Ramos (cell line): ENCODE measurements around the gene ADAMTS18.

Experiments
- in situ Hi-C: fragments of 300-500 bp; cut with MboI; formaldehyde crosslinking; loops from one replicate; pipeline ENCODE4 v1.14.3; 2022; ENCODE audit warnings: low sequenced_read_pairs; ENCODE audit not compliant: unreplicated experiment

Gene ADAMTS18

DNA sequence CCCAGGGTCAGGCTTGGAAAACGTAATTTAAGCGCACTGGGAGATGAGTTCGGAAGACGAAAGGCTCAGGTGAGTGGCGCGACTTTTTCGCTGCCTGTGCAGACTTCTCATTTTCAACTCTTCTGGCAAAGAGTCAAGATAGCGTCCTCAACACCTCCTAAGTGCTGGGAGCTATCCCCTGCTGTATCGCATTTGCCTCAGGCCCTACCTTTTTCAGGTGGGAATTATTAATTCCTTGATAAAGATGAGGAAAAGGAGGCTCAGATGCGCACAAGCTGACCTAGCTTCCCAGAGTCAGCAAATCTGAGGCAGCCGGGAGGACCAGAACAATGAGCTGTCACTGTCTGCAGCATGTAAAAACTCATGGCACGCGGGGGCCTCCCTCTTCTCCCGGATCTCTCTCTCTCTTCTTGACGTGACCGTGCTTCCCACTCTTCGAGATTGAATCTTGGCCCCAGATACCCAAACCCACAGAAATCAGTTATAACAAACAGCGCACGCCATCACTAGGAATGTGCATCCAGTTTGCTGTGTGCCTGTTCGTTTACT lies 512 bp upstream of the ADAMTS18 start:
- in situ Hi-C loops, result no loop called here

DNA sequence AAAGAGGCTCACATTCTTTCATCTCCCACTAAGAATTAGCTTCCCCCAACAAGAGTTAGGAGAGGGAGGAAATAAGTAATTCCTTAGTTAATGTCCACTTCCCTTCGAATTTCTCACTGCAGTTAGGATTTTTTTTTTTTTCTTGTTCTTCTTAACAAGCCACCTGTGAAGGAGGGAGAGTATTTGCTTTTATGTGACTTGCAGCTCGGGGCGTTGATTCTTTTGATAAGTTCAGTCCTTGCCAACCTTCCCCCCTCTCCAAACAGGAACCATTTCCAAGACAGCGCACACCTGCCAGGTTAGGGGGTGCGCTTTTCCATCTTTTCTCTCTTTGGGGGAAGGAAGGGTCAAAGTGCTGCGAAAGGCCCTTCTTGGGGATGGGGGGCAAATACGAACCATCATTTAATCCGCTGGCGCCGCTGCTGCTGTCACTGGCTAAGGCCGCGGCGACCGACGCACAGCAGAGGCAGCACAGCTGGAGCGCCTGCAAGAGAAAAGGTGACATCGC lies 758 bp downstream of the ADAMTS18 start:
- in situ Hi-C loops, result no loop called here

DNA sequence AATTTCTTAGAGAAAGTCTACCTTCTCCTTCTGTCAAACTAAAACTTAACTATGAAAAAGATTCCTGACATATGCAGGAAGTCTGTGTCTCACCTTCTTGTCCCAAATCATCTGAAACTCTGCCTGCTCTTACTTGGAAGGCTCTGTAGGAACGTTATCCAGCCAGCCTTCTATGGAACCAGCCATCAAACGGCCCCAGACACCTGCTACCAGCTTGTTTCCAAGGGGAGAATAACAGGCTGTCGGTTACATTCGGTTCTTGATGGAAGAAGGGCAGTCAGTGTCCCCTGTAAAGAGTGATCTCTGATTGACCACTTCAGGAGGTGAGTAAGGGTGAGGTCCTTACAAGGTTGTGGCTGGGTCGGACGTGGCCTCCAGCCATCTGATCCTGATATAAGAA lies 1.7 kb downstream of the ADAMTS18 start:
- in situ Hi-C loops, result no loop called here

DNA sequence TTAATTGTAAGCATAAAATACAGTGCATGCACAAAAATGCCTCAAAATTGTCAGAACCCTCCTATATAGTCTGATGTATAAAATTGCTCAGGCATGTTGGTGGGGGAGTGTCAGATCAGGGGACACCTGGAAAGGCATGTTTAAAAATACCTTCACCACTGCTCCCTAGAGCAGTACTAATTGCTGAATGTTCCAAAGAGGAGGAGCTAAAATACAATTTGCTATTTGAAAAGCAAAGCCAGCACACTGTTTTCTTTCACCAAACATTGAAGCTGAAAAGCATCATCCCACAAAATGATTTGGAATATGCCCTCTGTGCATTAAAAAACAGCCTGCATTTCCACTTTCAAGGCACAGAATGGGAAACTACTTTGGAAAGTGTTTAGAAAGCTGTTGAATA lies 2.6 kb downstream of the ADAMTS18 start:
- in situ Hi-C loops, result no loop called here

DNA sequence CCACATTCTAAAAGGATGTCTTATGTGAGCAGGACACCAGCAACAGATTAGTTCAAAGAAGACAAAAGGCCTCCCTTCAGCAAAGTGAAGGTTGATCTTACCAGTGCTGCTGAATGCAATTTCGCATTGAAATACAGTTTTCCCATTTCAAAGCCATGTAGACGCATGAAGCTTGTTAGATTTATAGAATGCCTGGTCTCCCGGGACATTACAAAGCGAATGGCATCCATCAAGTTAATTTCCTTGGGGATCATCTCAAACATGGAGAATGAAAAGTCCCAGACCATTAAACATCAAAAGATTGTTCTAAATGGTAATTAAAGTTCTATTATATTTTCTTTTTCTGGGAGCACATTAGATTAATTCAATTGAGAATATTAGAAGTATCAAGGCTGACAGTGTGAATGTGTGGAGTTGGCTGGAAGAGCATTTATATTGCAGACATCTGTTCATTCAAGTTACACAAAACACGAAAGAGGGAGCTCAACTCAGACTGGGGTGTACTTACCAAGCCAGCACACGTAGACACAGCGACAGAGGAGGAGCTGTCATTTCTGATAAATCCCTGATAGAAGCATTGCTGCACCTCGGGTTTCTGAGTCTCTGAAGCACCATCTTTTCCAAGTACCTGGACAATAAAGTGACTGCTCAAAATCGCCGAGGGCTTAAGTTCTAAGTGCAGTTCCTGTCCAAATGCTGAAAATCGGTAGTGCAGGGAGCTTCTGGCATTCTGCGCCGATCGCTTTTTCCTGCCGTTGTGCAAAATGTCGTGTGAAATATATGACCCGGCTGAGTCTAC lies 3.8 kb downstream of the ADAMTS18 start:
- in situ Hi-C loops, result no loop called here

DNA sequence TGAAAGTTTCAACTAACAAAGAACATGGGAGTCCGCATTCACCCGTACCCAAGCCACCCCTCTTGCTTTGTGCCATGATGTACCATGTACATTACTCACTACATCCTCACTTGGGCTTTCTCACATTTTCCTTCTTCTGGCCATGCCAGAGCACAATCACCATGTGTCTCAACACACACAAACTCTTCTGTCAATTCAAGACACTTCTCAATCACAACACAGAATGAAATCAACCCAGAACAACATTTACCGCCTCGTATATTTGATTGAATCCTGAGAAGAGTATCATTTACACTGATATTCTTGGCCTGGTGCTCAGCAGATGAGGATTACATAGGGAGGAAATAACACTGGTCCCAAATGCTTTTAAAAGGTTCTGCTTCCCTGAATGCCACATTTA lies 4.5 kb downstream of the ADAMTS18 start:
- in situ Hi-C loops, result no loop called here

DNA sequence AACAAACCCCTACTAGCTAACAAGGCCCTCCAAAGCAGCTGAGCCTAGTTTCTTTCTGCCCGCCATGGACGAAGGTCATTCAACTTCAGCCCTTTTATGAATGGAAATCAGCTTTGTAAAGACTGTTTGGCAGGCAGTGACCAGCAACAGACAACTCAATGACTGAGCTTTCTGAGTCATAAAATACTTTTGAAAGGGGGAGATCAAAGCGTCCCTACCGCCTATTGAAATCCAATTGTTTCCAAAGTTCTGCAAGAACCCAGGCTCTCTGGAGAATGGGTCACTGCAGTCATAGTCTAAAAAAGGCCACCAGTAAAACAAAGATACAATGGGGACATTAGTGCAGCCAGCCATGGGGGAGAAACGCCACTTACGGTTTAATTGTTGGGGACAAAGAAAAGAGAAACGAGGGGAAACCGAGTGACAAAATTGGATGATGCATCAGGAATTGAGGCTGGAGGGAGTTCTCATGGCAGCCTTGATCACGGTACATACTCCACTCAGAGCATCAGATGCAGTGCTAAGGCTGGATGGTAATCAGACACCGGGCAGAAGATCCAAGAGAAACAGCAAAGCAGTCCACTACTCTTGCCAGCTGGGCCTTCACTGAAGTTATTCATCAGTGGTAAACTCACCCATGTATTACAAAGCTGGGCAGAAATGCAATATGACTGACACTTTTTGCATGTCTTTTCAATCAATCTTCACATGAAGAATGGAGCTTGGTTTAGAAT lies 9.8 kb downstream of the ADAMTS18 start:
- in situ Hi-C loops, result no loop called here

DNA sequence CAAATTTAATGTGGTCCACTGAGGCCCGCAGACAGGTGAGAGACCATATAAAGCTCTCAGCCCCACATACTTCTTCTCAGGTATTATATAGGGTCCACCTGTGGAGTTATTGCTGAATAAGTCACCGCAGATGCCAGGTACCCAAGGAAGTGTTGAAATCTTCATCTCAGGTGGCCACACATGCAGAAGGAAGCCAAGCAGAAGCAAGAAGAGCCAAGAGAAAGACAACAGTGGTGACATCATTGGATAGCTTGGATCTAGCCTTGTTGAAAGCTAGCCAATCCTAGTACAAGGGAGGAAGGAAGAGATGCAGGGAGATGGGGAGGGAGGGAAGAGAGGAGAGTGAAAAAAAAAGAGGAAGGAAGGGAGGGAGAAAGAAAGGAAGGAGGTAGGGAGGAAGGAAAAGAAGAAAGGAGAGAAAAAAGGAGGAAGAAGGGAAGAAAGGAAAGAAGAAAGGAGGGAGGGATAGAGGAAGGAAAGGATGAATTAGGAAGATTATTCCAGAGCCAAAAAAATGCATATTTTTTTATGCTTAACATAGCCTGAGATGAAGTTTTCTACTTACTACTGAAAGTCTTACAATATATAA lies 12.5 kb downstream of the ADAMTS18 start:
- in situ Hi-C loops, result no loop called here

DNA sequence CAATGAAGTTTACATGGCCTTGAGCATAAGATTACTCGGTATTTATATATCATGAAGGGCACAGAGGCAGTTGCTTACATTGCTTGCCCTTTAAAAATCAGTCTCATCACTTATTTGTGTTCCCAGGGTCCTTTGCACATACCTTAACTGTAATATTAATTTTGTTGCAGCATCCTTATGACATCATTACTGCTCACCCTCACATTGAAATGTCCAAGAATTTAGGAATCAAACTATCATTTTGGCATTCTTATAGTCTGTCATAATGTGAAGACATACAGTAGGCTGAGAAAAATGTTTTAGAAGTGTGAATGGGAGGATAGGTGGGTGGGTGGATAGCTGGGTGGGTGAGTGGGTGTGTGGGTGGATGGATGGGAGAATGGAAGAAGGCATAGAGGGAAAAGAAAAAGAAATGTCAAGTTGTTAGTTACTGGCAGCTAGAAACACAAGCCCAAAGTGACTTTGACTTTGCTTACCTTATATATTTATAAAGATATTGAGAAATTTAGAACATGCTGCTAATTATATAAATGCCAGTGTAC lies 17.8 kb downstream of the ADAMTS18 start:
- in situ Hi-C loops, result no loop called here

DNA sequence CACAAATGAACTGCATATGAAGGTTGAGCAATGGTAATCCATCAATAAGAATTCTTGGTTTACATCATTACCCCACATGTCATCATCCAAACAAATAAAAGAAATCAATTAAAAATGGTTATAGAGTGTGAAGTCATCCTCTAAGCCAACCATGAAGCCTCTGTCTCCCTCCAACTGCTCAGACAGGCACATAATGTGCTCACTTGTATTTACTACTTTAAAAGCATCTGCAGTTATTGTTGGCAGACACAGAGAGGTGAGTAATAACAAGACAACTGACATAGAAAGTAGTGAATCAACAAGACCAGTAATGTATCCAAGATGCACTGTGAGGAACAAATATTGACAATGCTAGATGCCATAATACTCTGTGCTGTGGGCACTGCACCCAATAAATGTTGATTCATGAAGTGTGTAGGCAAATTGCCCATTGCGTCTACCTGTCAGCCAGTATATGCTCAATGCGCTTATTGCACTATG lies 20.0 kb downstream of the ADAMTS18 start:
- in situ Hi-C loops, result no loop called here

DNA sequence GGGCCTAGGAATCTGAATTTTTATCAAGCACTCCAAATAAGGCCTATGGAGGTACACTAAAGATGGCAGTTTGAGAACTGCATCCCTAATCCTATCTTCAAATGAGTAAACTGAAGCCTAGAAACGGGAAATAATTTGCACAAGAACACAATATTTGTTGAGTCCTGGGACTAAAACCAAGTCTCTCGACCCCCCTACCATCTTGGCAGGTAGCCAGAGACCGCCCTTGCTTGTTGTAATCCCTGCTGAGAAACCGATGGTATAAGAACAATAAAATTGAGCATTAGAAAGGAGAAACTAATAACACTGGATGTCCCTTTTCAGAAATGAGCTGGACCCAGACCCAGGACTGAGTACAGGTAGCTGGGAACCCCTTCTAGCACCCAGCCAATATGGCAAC lies 24.4 kb downstream of the ADAMTS18 start:
- in situ Hi-C loops, result no loop called here

DNA sequence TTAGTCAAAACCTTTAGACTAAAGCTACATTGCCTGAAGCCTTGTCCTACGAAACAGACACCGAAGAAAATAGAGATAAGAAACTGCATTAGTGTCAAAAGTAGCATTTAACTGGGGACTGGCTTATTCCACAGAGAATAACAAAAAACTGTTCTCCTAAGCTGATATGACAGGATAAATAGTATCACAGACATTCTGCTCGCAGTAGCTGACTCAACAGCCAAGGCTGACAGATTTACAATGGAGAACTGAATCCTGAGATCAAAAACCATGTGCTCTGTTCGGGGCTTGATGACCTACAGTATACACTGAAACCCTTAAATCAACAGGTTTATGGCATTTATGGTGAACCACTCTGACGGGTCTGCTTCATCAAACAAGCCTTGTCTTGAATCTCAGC lies 25.5 kb downstream of the ADAMTS18 start:
- in situ Hi-C loops, result no loop called here

DNA sequence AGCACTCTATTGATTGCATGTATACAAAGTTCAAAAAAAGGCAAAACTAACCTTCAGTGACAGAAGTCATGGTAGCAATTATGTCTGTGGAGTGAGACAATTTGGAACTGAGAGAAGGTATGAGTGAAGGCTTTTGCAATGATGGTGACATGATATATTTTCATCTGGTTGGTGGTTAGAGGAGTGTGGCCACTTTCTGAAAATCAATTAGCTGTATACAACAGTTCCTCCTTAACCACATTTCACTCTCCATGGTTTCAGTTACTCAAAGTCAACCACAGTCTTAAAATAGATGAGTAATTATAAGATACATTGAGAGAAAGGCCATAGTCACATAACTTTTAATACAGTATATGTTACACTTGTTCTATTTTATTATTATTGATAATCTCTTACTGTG lies 26.2 kb downstream of the ADAMTS18 start:
- in situ Hi-C loops, result no loop called here

DNA sequence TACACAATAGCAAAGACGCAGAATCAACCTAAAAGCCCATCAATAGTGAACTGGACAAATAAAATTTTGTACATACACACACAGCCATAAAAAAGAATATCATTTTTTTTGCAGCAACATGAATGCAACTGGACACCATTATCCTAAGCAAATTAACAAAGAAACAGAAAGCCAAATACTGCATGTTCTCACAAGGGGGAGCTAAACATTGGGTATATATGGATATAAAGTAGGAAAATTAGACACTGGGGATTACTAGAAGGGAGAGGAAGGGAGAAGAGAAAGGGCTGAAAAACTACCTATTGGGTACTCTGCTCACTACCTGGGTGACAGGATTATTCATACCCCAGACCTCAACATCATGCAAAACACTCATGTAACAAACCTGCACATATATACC lies 28.2 kb downstream of the ADAMTS18 start:
- in situ Hi-C loops, result no loop called here

DNA sequence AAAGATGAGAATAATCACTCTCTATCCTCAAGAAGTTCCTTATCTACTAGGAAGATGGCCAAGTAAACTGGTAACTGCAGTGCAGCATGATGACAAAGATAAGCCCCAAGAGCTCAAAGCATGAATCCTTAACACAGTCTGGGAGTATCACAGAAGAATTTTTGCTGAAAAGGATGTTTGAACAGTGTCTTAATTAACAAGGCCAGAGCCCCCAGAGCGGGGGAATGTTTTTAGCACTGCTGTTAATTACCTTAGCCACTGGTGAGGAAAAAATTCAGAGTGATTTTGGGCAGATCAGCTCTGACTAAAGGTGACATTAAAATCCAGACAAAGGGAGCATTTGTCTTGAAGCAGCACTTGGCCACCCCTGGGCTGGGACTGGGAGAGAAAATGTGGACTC lies 30.1 kb downstream of the ADAMTS18 start:
- in situ Hi-C loops, result no loop called here

DNA sequence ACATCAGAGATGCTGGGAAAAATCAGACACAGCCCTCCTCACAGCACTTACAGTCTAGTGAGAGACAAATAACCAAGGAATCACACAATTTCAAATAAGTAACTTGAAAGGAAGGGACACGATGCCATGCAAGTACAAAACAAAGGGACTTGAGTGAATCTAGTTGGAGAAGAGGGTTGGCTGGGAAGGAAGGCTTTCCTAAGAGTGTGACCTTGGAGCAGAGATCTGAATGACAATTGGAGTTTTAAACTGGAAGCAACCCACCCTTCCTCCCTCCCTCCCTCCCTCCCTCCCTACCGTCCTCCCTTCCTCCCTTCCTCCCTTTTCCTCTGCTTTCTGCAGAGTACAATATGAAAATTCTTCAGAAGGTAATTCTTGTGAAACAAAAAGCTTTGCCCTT lies 31.1 kb downstream of the ADAMTS18 start:
- in situ Hi-C loops, result no loop called here

DNA sequence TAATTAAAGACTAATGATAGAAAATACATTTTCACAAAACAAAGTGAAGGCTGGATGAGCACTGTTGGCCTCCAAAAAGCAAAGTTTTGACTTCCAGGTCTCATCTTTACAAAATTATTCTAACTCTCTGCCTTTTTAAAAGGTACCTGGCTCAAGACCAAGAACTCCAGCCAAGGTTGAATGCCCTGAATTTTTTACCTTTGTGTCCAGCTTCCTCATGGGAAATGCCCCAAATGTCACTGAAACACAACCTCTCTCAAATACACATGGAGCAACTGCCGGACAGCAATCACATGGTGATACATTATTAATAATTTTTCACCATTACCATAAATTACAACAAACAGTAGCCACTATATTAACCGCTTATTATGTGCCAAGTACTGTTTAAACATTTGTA lies 32.2 kb downstream of the ADAMTS18 start:
- in situ Hi-C loops, result no loop called here

DNA sequence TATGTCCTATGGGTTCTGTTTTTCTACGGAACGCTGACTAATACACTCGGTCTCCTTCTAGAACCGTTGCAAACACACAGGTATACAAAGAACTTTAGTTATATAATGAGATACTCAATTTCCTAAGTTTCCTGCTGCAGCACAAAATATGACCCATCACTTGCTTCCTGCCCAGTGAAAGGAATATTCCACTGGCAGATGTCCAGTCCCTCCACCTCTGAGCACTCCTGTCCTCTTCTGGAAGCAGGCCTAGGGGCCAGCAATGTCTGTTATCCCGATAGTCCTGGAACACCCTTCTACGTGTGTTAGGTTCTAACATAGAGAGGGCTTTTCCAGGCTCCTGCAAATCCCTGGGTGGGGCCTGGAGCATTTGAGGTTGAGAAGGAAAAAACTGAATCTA lies 32.7 kb downstream of the ADAMTS18 start:
- in situ Hi-C loops, result no loop called here

DNA sequence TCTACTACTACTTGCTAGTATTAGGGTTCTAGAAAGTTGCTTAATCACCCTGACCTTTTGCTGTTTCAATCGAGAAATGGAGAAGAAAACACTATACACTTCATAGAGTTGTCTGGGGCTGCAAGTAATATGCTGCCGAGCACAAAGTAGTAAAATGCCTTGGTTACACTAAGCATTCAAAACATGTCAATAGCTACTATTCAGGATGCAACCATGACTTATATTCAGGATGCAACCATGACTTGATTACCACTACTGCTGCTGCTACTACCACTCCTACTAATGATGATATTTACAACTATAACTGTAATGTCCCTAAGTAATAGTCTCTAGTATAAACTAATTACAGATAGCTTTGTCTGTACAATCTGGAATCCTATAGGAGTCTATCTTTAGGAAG lies 35.3 kb downstream of the ADAMTS18 start:
- in situ Hi-C loops, result no loop called here

DNA sequence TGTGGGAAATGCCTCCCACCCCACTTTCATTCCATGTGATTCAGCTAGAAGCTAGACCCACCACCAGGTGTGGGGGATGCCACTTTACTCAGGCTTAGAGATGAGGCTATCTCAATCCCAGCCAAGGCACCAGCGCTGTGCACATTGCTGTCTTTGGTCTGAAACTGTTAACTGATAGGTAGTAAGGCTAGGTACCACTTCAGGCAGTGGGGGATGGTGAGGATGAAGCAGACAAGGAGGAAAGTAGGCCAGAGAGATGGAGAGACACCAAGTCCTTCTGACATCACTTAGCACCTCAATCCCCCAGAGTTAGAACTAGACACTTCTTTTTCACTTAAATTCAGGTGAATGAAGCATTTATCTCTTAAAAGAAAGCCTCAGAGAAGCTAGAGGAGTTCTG lies 35.8 kb downstream of the ADAMTS18 start:
- in situ Hi-C loops, result no loop called here

DNA sequence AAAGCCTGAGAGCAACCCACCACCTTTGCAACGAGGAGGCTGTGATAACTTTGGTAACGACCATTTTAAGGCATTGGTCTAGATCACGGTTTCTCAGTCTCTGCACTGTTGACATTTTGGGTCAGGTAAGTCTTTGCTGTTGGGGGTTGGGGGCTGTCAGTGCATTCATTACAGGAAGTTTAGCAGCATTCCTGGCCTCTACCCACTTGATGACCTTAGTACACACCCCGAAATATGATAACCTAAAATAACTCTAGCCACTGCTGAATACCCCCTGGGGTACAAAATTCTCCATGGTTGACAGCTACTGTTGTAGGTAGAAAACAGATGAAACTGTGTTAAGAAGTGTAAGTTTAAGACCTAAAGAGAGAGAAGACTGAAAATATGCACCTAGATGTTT lies 36.3 kb downstream of the ADAMTS18 start:
- in situ Hi-C loops, result no loop called here
